ENCODE results near the gene PTPRF.

Gene PTPRF

DNA sequence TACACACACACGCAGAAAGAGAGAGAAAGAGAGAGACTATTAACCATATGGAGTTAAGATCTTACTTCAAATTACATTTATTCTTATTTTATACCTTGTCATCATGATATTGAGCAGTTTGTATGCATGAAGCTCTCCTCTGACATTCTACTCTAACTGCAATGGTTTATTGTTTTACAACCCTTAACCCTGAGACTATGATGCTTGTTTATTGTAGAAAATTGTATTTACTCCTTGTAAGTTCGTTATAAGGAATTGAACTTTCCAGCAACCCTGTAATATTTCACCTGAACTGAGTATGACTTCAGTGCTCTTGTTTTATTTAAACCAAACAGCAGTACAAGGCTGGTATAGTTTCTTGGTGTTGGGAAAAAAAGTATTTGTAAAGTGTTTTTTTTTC is 18.6 kb upstream of the PTPRF start:
- in situ Hi-C loops (cut with MboI; ENCODE audit: low sequenced_read_pairs) = no loop called here

DNA sequence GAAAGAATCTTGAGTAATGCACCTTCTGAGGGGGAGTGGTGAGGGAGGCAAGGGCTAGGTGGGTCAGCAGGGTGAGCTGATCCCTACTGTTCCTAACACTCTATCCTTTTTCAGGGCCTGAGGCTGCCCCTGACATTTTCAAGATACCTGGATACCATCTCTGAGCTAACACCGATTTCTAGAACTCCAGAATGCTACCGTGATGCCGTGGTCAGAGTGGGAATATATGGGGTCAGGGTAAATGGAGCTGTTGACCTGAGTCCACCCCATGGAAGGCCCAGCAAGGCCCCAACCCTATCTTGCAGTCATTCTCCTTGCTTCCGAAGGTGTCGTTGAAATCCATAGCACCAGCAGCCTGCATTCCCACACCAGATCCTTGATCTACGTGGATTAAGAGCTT is 18.0 kb upstream of the PTPRF start:
- in situ Hi-C loops (cut with MboI; ENCODE audit: low sequenced_read_pairs) = no loop called here

DNA sequence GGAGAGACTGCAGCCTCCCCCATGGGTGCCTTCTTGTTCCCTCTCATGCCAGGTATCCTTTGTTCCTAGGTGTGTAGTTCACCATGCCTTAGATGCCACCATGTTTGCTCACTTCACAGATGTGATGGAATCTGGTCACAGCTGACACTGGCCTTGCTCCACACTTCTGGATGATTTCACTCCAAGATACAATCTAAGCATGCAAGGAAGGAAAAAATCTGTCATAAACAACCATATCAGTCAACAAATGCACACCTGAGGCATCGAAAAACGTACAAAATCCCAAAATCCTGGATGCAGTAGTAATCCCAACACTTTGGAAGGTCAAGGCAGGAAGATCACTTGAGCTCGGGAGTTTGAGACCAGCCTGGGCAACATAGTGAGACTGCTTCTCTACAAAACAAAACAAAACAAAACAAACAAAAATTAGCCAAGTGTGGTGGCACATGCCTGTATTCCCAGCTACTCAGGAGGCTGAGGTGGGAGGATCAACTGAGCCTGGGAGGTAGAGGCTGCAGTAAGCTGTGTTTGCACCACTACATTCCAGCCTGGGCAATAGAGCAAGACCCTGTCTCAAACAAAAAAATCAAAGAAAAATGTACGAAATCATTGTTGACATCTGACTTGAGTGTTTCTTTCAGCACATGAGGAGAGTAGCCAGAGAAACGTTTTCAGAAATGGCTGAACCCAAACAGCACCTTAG is 17.1 kb upstream of the PTPRF start:
- in situ Hi-C loops (cut with MboI; ENCODE audit: low sequenced_read_pairs) = no loop called here

DNA sequence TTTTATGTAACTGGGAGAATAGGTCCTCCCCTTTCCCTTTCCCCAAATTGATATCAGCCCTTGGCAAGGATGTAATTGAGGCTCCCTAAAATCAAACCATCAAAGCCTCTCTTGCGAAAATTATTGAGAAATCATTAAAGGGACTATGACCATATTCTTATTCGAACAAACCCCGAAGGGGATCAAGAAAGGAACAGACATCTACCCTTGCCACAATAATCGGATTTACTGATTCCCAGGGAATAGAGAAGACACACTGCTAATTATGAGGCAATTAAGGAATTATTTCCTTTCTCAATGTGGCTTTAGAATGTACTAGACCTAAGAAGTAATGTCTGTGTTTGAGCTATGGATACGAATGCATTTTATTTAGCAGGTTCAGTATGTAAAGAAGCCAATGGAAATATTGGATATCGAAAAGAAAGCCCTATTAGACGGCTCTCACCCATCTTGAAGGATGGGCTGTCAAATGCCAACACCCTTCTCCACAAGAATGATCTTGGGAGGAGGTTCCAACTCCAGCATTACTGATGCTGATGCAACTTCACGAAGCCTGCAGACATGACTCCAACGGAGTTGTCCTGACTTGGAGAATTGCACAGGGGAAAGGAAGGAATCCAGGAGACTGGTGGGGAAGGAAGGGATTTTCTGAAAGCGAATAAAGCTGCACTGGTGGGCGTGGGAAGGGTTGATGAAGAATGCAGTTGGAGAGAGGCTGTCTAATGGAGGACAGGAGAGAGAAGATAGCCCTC is 11.6 kb upstream of the PTPRF start:
- in situ Hi-C loops (cut with MboI; ENCODE audit: low sequenced_read_pairs) = no loop called here

DNA sequence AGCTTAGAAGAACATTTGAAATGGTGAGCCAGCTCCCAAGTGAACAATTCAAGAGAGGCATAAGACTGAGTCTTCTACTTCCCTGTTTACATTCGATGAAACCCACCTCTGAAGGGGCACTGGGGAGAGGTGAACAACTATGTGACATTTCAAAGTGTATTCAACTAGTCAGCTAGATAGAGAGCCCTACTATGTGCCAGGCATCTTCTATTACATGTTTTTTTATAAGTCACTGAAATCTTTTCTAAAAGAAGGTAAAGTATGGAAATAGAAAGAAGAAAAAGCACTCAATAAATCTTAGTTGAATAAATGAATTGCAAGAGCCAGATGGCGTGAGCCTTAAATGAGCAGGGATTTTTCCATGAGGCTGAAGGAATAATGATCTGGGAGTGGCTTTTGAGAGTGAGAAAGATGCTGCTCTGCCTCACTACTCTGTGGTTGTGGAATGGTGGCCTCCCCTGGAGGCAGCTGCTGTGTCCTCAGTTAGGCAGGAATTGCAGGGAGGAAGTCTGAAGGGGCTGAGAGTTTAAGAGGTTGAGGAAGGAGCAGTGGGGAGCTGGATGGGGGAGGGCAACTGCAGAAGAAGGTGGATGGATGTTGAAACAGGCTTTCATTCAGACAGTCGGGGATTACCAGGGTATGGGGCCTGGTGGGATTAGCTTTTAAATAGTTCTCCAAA is 10.4 kb upstream of the PTPRF start:
- in situ Hi-C loops (cut with MboI; ENCODE audit: low sequenced_read_pairs) = no loop called here

DNA sequence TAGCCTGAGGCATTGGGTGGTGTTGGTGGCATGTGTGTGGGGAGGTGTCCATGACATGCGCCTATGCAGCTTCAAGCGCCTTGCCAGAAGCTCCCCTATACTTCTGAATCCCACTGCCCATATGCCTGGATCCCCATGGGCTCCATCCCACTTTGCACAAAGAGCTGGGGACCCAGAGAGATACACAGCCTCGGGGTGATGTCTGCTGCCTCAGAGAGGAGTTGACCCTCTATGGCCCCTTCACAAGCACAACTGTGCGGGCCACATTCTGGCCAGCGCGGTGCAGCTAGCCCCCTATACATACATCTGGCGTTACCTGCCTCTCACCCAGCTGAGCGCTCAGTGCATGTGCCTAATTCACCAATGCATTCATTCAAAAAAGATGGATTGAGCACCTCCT is 9.6 kb upstream of the PTPRF start:
- in situ Hi-C loops (cut with MboI; ENCODE audit: low sequenced_read_pairs) = no loop called here

DNA sequence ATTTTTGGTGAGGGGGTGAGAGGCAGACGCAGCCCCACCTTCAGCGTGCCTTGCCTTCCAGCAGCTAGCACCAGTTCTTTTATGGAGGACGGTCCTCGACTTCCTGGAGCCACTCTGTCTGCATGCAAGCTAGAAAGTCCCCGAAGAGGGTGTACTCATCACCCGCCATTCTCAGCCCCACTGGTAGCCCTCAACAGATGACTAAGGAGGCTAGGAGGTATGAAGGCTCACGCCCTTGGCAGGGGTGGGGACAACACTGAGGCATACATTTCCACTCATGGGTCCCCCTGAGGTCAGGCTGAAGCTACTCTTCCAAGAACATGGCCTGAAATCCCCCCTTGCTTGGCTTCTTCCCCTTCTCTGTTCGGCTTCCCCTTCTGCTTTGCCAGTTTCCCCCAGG is 8.9 kb upstream of the PTPRF start:
- in situ Hi-C loops (cut with MboI; ENCODE audit: low sequenced_read_pairs) = no loop called here

DNA sequence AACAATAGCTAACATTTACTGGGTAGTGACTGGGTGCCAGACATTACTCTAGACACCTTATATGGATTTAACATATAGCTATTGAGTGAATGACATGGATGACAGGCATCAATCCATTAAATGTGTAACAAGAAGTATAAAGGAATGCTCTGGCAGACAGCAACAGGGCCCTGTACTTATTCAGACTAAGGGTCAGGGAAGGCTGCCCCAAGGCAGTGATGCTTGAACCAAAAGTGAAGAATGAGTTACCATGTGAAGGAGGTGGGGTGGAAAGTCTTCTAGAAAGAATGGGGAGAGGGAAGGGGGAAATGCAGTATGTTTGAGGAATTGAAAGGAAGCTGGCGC is 8.3 kb upstream of the PTPRF start:
- in situ Hi-C loops (cut with MboI; ENCODE audit: low sequenced_read_pairs) = no loop called here

DNA sequence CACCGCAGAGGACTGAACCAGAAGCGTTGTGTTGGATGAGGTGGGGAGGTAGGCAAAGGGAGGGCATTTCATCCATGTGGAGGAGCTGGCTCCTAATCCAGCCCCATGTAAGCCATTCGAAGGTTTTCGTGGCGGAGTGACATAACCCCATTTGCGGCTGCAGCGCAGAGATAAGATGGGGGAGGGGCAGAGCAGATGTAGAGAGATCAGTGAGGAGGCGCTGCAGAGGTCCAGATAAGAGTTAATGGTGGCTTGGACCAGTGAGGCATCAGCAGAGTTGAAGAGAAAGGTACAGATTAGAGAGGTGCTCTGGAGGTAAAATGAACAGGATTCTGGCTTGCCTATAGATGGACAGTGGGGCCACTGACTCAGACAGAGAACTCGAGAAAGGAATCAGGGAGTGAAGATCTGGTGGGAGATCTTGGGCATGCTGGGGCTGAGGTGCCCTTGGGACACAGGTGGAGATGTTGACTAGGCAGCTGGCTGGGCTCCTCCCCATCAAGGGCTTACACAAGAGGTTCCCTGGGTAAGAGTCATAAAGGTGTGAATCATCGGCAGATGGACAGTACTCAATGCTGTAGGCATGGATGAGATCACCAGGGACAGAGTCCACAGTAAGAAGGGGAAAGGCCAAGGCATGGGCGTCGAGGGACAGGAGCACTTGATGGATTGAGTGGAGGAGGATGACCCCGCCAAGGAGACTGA is 7.8 kb upstream of the PTPRF start:
- in situ Hi-C loops (cut with MboI; ENCODE audit: low sequenced_read_pairs) = no loop called here

DNA sequence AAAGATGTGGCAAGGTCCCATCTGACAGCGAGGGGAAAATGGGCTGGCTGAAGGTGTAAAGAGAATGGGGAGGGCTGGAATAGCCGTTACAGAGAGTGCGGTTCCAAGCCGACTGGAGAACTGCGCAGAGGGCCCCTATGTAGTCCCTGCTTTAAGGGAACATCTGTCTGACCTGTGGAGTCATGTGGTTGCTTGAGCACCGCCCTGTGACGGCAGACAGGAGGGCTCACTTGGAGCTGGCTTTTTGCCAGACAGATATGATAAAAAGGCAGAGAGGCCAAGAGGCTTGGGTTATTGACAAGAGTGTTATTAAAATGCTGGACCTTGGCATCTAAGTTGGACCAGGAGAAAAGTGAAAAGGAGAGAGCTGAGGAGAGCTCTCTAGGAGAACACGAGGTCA is 5.9 kb upstream of the PTPRF start:
- in situ Hi-C loops (cut with MboI; ENCODE audit: low sequenced_read_pairs) = loop anchor here (25.0 kb wide), 1 partner anchor 412 kb away; the partner anchor contains the start of genes ARTN and IPO13

DNA sequence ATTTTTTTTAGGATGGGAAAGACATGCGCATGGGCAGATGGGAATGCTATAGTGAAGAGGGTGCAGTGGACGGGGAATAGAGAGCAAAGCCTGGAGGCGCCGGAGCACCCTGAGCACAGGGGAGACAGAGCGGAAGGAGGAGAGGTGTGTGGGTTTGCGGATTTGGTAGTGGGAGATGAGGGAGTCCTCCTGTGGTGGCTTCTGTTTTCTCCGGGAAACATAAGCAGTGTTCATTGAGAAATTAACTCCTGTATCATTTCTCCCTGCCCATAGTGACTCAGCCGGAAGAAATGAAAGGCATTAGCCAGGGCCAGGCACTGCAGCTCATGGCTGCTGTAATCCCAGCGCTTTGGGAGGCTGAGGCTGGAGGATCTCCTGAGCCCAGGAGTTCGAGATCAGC is 4.7 kb upstream of the PTPRF start:
- in situ Hi-C loops (cut with MboI; ENCODE audit: low sequenced_read_pairs) = loop anchor here (25.0 kb wide), 1 partner anchor 411 kb away; the partner anchor contains the start of genes ARTN and IPO13

DNA sequence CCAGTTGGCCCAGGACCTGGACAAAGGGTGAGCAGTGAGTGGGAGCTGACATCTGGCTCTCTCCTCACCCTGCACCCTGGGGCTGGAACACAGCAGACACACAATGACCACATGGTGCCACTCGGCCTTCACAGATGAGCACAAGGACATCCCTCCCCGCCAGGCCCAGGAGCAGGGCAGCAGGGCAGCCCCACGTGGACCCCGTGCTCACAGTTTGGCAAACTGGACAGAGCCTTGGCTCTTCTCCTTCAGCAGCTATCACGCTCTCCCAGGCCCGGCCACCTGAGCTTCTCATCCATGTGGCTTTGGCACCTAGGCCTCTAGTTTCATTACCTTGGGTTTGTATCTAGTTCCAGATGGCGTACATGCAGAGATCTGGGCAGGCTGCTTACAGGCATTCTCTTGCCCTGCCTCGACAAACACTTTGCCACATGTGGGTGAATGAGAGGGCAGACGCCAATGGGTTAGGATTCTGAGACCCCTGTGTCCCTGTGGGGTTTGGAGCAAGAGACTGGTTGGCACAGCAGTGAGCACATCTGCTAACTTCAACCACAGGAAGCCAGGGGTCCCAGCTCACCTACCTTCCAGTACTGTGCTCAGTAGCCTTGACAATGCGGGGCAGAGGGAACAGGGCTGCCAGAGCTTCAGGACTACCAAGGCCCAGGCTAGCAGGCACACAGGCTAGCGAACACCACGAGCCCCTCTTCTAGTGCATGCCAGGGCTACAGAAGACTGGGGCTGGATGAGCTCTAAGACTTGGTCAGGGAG is 3.4 kb upstream of the PTPRF start:
- in situ Hi-C loops (cut with MboI; ENCODE audit: low sequenced_read_pairs) = loop anchor here (25.0 kb wide), 1 partner anchor 410 kb away; the partner anchor contains the start of genes ARTN and IPO13

DNA sequence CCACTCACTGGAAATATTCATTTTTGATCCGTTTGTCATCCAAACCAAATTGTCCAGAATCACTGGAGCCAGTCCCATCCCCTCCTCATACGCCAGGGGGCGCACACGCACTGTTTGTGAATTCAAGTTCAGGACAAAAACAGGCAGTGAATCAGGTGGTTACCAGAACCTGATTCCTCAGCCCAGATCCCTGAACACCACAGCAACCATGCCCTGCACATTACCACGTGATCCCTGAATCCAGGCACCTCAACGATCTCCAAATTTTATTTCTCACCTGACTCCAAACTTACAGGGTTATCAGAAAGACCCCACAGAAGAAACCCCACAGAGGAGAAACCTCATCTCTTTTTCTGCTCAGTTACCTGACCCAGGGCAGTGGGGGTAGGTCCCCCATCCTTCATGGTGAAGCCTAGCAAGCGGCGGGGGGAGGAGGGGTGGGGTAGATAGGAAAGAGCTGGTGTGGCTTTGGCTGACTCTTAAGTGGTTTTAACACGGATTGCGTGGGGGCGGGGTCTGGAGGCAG is 1.4 kb upstream of the PTPRF start:
- in situ Hi-C loops (cut with MboI; ENCODE audit: low sequenced_read_pairs) = loop anchor here (25.0 kb wide), 1 partner anchor 408 kb away; the partner anchor contains the start of genes ARTN and IPO13

DNA sequence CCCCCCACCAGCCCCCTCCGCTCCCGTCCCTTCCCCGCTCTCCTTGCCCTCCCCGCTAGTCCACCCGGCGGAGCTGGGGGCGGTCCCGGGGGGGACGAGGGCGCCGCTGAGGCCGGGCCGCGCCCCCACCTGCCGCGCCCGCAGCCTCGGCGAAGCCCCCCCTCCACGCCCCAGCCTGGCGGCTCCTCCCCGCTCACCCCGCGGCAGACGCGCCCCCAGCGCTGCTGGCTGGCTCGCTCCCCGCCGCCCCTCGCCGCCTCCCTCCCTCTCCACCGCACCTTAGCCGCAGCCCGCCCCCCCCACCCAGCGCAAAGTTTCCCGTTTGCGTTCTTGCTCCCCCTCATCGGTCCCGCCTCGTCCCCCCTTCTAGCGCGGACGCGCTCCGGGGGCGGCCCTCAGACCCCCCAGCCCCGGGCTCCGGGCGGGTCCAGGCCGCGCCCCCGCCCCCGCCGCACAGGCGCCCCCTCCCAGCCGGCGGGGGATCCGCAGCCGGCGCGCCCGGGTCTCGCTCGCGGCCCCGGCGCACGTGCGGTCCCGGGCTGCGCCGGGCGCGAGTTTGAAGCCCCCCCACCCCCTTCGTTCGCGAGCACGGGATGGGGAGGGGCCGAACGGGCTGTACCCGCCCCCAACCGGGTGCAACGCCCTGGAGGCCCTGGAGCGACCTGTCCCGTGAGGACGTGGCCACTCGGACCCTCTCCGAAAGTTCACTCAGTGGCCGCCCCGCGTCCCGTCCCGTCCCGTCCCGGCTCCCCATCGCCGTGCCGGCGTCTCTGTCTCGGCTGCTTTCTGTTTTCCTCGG is 623 bp downstream of the PTPRF start:
- in situ Hi-C loops (cut with MboI; ENCODE audit: low sequenced_read_pairs) = loop anchor here (10.0 to 25.0 kb wide), 2 partner anchors 406 to 513 kb away; partner anchors contain the start of genes ARTN and IPO13

DNA sequence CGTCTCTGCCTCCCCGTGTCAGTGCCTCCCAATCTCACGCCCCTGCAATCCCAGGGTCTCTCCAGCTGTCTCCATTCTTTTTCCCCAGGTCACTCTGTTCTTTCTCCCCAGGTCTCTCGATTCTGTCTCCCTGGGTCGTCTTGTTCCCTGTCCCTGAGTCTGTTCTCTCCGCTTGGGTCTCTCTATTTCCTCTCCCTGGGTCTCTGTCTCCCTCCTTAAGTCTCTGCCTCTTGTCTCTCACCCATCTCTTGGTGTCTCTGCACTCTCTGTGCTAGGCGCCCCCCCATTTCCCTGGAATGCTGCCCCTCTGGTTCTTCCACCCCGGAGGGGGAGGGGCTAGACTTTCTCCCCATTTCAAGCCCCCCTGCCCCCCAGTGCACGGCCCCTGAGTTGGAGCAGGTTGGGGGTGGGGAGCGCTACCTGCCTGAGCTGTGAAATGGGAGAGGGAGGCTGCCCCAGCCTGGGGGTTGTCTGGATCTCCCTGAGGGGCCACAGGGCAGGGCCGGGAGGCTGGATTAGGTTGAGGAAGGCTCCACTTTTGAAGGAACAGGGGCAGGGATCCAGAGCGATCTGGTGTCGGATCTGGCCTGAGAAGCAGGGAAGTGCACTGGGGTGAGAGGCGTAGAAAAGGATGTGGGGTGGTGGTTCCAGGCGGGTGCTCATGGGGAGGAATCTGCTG is 1.4 kb downstream of the PTPRF start:
- in situ Hi-C loops (cut with MboI; ENCODE audit: low sequenced_read_pairs) = loop anchor here (10.0 to 25.0 kb wide), 2 partner anchors 405 to 513 kb away; partner anchors contain the start of genes ARTN and IPO13

DNA sequence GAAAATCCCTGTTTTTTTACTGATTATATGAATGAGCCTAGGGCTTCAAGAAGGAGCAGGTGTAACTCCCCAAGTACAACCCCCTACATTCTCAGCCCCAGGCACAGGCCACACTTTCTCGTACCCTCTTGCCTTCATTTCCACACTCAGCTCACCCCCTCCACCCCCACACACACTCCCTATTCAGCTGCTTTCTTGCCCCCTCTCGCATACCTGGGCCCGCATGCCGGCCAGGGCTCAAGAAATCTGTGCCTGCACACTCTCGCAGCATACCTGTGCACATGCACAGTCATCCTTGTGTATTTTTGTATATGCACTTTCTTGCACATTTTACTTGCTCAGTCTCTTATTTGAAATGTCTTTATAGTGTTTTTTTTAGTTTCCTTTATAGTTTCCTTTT is 2.0 kb downstream of the PTPRF start:
- in situ Hi-C loops (cut with MboI; ENCODE audit: low sequenced_read_pairs) = loop anchor here (10.0 to 25.0 kb wide), 2 partner anchors 405 to 512 kb away; partner anchors contain the start of genes ARTN and IPO13

DNA sequence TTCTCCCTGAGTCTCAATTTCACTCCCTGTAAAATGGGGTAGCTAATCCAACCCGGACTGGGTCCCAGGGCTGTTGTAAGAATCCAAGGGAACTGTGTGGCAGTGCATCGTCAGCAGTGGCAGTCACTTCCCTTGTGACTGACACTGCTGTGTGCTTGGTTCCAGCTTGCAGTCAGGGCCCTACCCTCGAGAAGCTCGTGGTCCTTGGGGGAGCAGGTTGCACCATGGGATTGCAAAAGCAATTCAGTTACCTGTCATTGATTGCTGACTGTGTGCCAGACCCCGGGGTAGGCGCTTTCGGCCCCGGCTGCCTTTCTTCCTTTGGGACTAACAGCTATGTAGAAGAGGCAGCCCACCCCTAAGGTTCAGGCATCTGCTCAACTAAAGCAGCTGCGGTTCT is 2.9 kb downstream of the PTPRF start:
- in situ Hi-C loops (cut with MboI; ENCODE audit: low sequenced_read_pairs) = loop anchor here (10.0 to 25.0 kb wide), 2 partner anchors 404 to 511 kb away; partner anchors contain the start of genes ARTN and IPO13

DNA sequence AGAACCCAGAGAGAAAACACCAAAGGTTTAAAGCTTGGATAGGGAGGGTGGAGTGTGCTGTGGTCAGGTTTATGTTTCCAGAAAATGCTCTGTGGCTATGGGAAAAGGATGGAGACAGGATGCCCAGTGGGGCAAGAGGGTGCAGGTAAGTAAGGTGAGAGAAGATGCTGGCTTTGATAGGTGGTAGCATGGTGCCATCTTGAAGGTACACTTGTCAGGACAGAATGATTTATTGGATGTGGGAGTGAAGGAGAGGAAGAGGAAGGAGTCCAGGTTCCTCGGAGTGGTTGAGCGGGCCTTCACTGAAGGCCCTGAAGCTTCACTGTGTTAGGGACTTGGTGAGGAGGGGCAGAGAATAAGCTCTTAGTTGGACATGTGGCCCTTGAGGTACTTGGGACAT is 3.6 kb downstream of the PTPRF start:
- in situ Hi-C loops (cut with MboI; ENCODE audit: low sequenced_read_pairs) = loop anchor here (10.0 to 25.0 kb wide), 2 partner anchors 403 to 511 kb away; partner anchors contain the start of genes ARTN and IPO13
